HepG2 (cell line): ENCODE measurements around the gene SMAD3. TPM values are rescaled to one million over a fixed set of nuclear protein-coding genes. Genes with fewer than 3 reads are reported as not detected.

Experiments
- ATAC-seq: fragments of 200-7000 bp; cut with Tn5 transposase; 3 replicates; pipeline ENCODE4 v1.9.1; 2020; ENCODE audit warnings: mild to moderate bottlenecking, moderate library complexity
- BruUV-seq: library from RNA; stranded (reverse); fragments of 400-500 nt; replicated peaks from 2 replicates; lab custom pipeline; 2021; lab: Mats Ljungman, UMichigan
- CTCF ChIA-PET: fragments of 300-600 bp; formaldehyde crosslinking; extraction: SDS; loops from one replicate; lab custom pipeline; 2021; ENCODE audit warnings: low total read pairs, inconsistent platforms, low intra/inter-chr PET ratio; lab: Yijun Ruan, JAX
- POLR2A ChIA-PET: fragments of 350-600 bp; sonication (Branson Sonifier 250); formaldehyde crosslinking; loops from one replicate; lab custom pipeline; 2020; ENCODE audit warnings: antibody characterized with exemption, inconsistent platforms; lab: Yijun Ruan, JAX
- DNase-seq: peaks from one replicate; pipeline ENCODE4 v3.0.0-alpha.2; 2015; ENCODE audit warnings: low spot score
- FAIRE-seq: peaks from 3 replicates; lab custom pipeline; 2011; peaks lifted over from hg19 to GRCh38; lab: Jason Lieb, UNC
- H2AFZ ChIP-seq: one replicate; pipeline ENCODE4 v1.6.1; 2011; ENCODE audit warnings: low read length, inconsistent platforms
- H3K27ac ChIP-seq: fragments of 300-600 bp; 3 replicates; pipeline ENCODE4 v1.8.0; 2011; ENCODE audit warnings: mixed run types, mild to moderate bottlenecking, mixed read lengths, low read length, inconsistent platforms; ENCODE audit not compliant: insufficient read depth; ENCODE audit errors: extremely low read length
- H3K27me3 ChIP-seq, 2 experiments: fragments of 200-600 bp in 1 of 2; 2 replicates in 1 of 2; 3 replicates in 1 of 2; pipeline versions ENCODE4 v1.6.0 to v1.8.0; 2011; ENCODE audit warnings: low read length in 2 of 2, mild to moderate bottlenecking in 2 of 2, moderate library complexity in 2 of 2, inconsistent platforms in 1 of 2; ENCODE audit not compliant: insufficient read depth in 2 of 2, control insufficient read depth in 1 of 2
- H3K36me3 ChIP-seq, 2 experiments: fragments of 200-600 bp in 1 of 2; replicated peaks in 1 of 2; 2 replicates in 1 of 2; 3 replicates in 1 of 2; pipeline versions ENCODE4 v1.5.1 to v1.8.0; 2011; ENCODE audit warnings: low read length in 2 of 2, inconsistent platforms in 1 of 2; ENCODE audit not compliant: insufficient read depth in 2 of 2, control insufficient read depth in 1 of 2
- H3K4me1 ChIP-seq: 2 replicates; pipeline ENCODE4 v1.5.1; 2012; ENCODE audit warnings: low read length, inconsistent platforms; ENCODE audit not compliant: insufficient read depth
- H3K4me2 ChIP-seq: 2 replicates; pipeline ENCODE4 v1.6.0; 2011; ENCODE audit warnings: low read depth, low read length, inconsistent platforms
- H3K4me3 ChIP-seq, 3 experiments: fragments of 200-600 bp in 1 of 3; sonication (generic), shearing (Covaris generic) in 1 of 3; replicated peaks in 1 of 3; 2 replicates each; pipeline ENCODE4 v1.5.1; 2011 to 2016; ENCODE audit warnings: low read length in 3 of 3, inconsistent platforms in 2 of 3, low read depth in 2 of 3, mild to moderate bottlenecking in 2 of 3, control low read depth in 1 of 3, mixed read lengths in 1 of 3; ENCODE audit not compliant: insufficient read depth in 1 of 3
- H3K79me2 ChIP-seq: one replicate; pipeline ENCODE4 v1.6.1; 2011; ENCODE audit warnings: low read length, inconsistent platforms; ENCODE audit not compliant: insufficient read depth
- H3K9ac ChIP-seq: 2 replicates; pipeline ENCODE4 v1.6.0; 2011; ENCODE audit warnings: mild to moderate bottlenecking, low read depth, low read length, inconsistent platforms; ENCODE audit not compliant: insufficient read depth
- H3K9me3 ChIP-seq: 2 replicates; pipeline ENCODE4 v1.5.1; 2012; ENCODE audit warnings: mild to moderate bottlenecking, low read length
- H4K20me1 ChIP-seq: 2 replicates; pipeline ENCODE4 v1.6.0; 2011; ENCODE audit warnings: inconsistent platforms, mild to moderate bottlenecking, low read length, moderate library complexity; ENCODE audit not compliant: insufficient read depth
- GZF1 ChIP-seq: sonication (generic); formaldehyde crosslinking; IDR thresholded peaks from 2 replicates; pipeline ENCODE4 v1.5.1; 2020; ENCODE audit warnings: mild to moderate bottlenecking, missing genetic modification reagents
- HDAC1 ChIP-seq: sonication (generic); formaldehyde crosslinking; IDR thresholded peaks from 2 replicates; pipeline ENCODE4 v1.5.1; 2020; ENCODE audit warnings: mild to moderate bottlenecking, missing genetic modification reagents
- KLF15 ChIP-seq: sonication (generic); formaldehyde crosslinking; IDR thresholded peaks from 2 replicates; pipeline ENCODE4 v1.8.1; 2023; ENCODE audit warnings: borderline replicate concordance, mild to moderate bottlenecking, inconsistent platforms, missing genetic modification reagents, mixed read lengths
- PHF8 ChIP-seq: sonication (generic); formaldehyde crosslinking; IDR thresholded peaks from 2 replicates; pipeline ENCODE4 v1.5.0; 2020; ENCODE audit warnings: missing genetic modification reagents
- RARA ChIP-seq: IDR thresholded peaks from 2 replicates; pipeline ENCODE4 v1.6.1; 2016; ENCODE audit warnings: missing genetic modification reagents, missing compliant biosample characterization
- RFX1 ChIP-seq: fragments of 450-650 bp; IDR thresholded peaks from 2 replicates; pipeline ENCODE4 v1.6.1; 2017
- SIN3A ChIP-seq: IDR thresholded peaks from 2 replicates; pipeline ENCODE4 v1.6.1; 2011; ENCODE audit warnings: low read depth, mild to moderate bottlenecking, control low read depth, low read length, borderline replicate concordance
- YEATS4 ChIP-seq: sonication (generic); formaldehyde crosslinking; IDR thresholded peaks from 2 replicates; pipeline ENCODE4 v1.4.0; 2020; ENCODE audit warnings: missing genetic modification reagents, borderline replicate concordance
- ZBTB7A ChIP-seq: sonication (generic); formaldehyde crosslinking; IDR thresholded peaks from 2 replicates; pipeline ENCODE4 v1.8.0; 2022; ENCODE audit warnings: mild to moderate bottlenecking, missing genetic modification reagents
- ZGPAT ChIP-seq: IDR thresholded peaks from 2 replicates; pipeline ENCODE4 v1.6.1; 2016; ENCODE audit warnings: mild to moderate bottlenecking
- ZNF275 ChIP-seq: sonication (generic); formaldehyde crosslinking; IDR thresholded peaks from 2 replicates; pipeline ENCODE4 v1.8.0; 2022; ENCODE audit warnings: missing genetic modification reagents, mild to moderate bottlenecking, inconsistent platforms, borderline replicate concordance
- ZSCAN30 ChIP-seq: sonication (generic); formaldehyde crosslinking; IDR thresholded peaks from 2 replicates; pipeline ENCODE4 v1.5.0; 2020; ENCODE audit warnings: mild to moderate bottlenecking, missing genetic modification reagents
- WGBS: methylation state at CpG from one replicate; pipeline ENCODE4 v1.1.6; 2017; ENCODE audit warnings: low lambda C conversion rate; 5-methylcytosine and 5-hydroxymethylcytosine counted together
- in situ Hi-C: cut with HindIII; loops from 2 replicates; pipeline ENCODE4 v1.10.0; 2017; ENCODE audit warnings: low pct_unique_long_range_greater_than_20kb; ENCODE audit not compliant: extremely low pct_ligation_motif_present
- intact Hi-C: fragments of 100-400 bp; cut with micrococcal nuclease; formaldehyde crosslinking; loops from one replicate; pipeline ENCODE4 v1.10.0; 2022; ENCODE audit not compliant: unreplicated experiment
- polyA plus RNA-seq, 8 experiments: library from polyadenylated mRNA; depleted of rRNA in 3 of 8; stranded (reverse) in 7 of 8; unstranded in 1 of 8; fragments of >200 nt; fragmentation: Illumina TruSeq in 4 of 8; extraction: Trizol in 4 of 8; gene quantifications; 2 replicates each; pipeline versions ENCODE4 v1.2.1 to v1.2.3, GENCODE V29; 2011 to 2016; ENCODE audit warnings: low read depth in 4 of 8, missing spikeins in 1 of 8, mixed read lengths in 1 of 8; ENCODE audit not compliant: insufficient read depth in 1 of 8
- total RNA-seq, 5 experiments: library from RNA; depleted of rRNA; stranded (reverse); fragments of >200 nt; fragmentation: Illumina TruSeq; extraction: Trizol; gene quantifications; 2 replicates each; pipeline ENCODE4 v1.2.3, GENCODE V29; 2016; ENCODE audit warnings: low read depth in 1 of 5
- TF ChIP-seq, protein P1 (sequence below): sonication (generic); formaldehyde crosslinking; IDR thresholded peaks from 2 replicates; pipeline ENCODE4 v1.4.0; 2020; ENCODE audit warnings: mild to moderate bottlenecking, missing genetic modification reagents
- TF ChIP-seq, protein P2 (sequence below): sonication (generic); formaldehyde crosslinking; IDR thresholded peaks from 2 replicates; pipeline ENCODE4 v1.5.1; 2020; ENCODE audit warnings: missing genetic modification reagents, mild to moderate bottlenecking, borderline replicate concordance
- TF ChIP-seq, protein P3 (sequence below): sonication (generic); formaldehyde crosslinking; IDR thresholded peaks from 2 replicates; pipeline ENCODE4 v1.8.0; 2022; ENCODE audit warnings: missing genetic modification reagents, mild to moderate bottlenecking, moderate library complexity, borderline replicate concordance

SMAD3 gene
- total and polyA plus RNA-seq, 2 of the 13 experiments (the other 11 are each of a cell fraction or from before 2014, with no cell fraction given), result 8.6 to 56.3 TPM

- BruUV-seq, result no TSS peak
- CTCF ChIA-PET, result no interaction called here
- ATAC-seq (peak; percentile 41), DNase-seq (peak; percentile 90), FAIRE-seq (peak; percentile 99)
- intact Hi-C loops, result loop anchor here (2.0 to 5.0 kb wide), 2 partner anchors 85 to 240 kb away; no protein-coding TSS in a partner anchor
- Histone ChIP-seq H3K4me3 (peak overlapping the region; percentile 68 to 98 (median 92)), H3K4me1 (peaks cover 52% of the 10 kb centered on the region), H3K36me3 (no peaks in the 10 kb centered on the region), H4K20me1 (peaks cover 4% of the 10 kb centered on the region; the same call in 1 of the 2 replicates), H3K4me2 (peak overlapping the region; percentile 95), H3K9me3 (no peaks in the 10 kb centered on the region), H3K27me3 (no peaks in the 10 kb centered on the region; a peak in 1 of 5 replicates), H3K9ac (peak overlapping the region; percentile 93), H3K27ac (peak overlapping the region; percentile 94), H2AFZ (no peak overlapping the region), H3K79me2 (peaks cover 33% of the 10 kb centered on the region)
- WGBS, result 0% methylated on average over 3 of the region's 3 CpGs
- in situ Hi-C loops, result loop anchor here (5.0 kb wide), 2 partner anchors 70 to 115 kb away; no protein-coding TSS in a partner anchor
- POLR2A ChIA-PET, result interaction anchor here (0.9 to 11.3 kb wide), 9 partner anchors 15 to 86 kb away, joined by 3 to 248 read pairs (median 5); no protein-coding TSS in a partner anchor
- TF ChIP-seq PHF8 (peak; percentile 33; the same call in 1 of the 2 replicates), KLF15 (peak; percentile 43; the same call in 1 of the 2 replicates), ZNF275 (CRISPR knock-in tag) (no peak), SIN3A (0 out of 2 replicates have a peak, but pooled peaks have one; percentile 8), ZSCAN30 (peak; percentile 63; the same call in 1 of the 2 replicates), ZGPAT (CRISPR knock-in tag) (peak; percentile 50), YEATS4 (CRISPR knock-in tag) (peak; percentile 68; the same call in 1 of the 2 replicates), RFX1 (no peak), ZBTB7A (no peak), HDAC1 (CRISPR knock-in tag) (0 out of 2 replicates have a peak, but pooled peaks have one; percentile 17), RARA (CRISPR knock-in tag) (peak; percentile 54), GZF1 (CRISPR knock-in tag) (0 out of 2 replicates have a peak, but pooled peaks have one; percentile 39)
- TF ChIP-seq, protein P1, sequence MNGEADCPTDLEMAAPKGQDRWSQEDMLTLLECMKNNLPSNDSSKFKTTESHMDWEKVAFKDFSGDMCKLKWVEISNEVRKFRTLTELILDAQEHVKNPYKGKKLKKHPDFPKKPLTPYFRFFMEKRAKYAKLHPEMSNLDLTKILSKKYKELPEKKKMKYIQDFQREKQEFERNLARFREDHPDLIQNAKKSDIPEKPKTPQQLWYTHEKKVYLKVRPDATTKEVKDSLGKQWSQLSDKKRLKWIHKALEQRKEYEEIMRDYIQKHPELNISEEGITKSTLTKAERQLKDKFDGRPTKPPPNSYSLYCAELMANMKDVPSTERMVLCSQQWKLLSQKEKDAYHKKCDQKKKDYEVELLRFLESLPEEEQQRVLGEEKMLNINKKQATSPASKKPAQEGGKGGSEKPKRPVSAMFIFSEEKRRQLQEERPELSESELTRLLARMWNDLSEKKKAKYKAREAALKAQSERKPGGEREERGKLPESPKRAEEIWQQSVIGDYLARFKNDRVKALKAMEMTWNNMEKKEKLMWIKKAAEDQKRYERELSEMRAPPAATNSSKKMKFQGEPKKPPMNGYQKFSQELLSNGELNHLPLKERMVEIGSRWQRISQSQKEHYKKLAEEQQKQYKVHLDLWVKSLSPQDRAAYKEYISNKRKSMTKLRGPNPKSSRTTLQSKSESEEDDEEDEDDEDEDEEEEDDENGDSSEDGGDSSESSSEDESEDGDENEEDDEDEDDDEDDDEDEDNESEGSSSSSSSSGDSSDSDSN (CRISPR knock-in tag), result peak; percentile 44; the same call in 1 of the 2 replicates
- TF ChIP-seq, protein P2, sequence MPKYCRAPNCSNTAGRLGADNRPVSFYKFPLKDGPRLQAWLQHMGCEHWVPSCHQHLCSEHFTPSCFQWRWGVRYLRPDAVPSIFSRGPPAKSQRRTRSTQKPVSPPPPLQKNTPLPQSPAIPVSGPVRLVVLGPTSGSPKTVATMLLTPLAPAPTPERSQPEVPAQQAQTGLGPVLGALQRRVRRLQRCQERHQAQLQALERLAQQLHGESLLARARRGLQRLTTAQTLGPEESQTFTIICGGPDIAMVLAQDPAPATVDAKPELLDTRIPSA (CRISPR knock-in tag), result no peak
- TF ChIP-seq, protein P3, sequence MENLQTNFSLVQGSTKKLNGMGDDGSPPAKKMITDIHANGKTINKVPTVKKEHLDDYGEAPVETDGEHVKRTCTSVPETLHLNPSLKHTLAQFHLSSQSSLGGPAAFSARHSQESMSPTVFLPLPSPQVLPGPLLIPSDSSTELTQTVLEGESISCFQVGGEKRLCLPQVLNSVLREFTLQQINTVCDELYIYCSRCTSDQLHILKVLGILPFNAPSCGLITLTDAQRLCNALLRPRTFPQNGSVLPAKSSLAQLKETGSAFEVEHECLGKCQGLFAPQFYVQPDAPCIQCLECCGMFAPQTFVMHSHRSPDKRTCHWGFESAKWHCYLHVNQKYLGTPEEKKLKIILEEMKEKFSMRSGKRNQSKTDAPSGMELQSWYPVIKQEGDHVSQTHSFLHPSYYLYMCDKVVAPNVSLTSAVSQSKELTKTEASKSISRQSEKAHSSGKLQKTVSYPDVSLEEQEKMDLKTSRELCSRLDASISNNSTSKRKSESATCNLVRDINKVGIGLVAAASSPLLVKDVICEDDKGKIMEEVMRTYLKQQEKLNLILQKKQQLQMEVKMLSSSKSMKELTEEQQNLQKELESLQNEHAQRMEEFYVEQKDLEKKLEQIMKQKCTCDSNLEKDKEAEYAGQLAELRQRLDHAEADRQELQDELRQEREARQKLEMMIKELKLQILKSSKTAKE (CRISPR knock-in tag), result peak; percentile 31; the same call in 1 of the 2 replicates
Observed at GRCh38 chr15:67062369-67062985, 2.9 kb upstream of the SMAD3 start.
